ENCODE measurements around the gene CHRM4.
"Not testable (repeated sequence)": the region's sequence is repeated elsewhere in the genome, so short reads cannot be mapped to it uniquely, and the experiment has no call there.

Gene CHRM4

GRCh38 chr11:46376258-46377050 is 15.1 kb downstream of the CHRM4 start:
- TF ChIP-seq CTCF (IDR thresholded peaks at IDR 0.05; ENCODE audit: borderline replicate concordance, insufficient read depth, low read depth, low read length), result no peak
- H3K4me3 ChIP-seq (ENCODE audit: low read depth, low read length), result no peak overlapping the region

- H3K4me3 ChIP-seq (ENCODE audit: low read depth, low read length), result no peak overlapping the region
- TF ChIP-seq CTCF (IDR thresholded peaks at IDR 0.05; ENCODE audit: borderline replicate concordance, insufficient read depth, low read depth, low read length), result no peak
Measured at GRCh38 chr11:46375392-46376101, 16.0 kb downstream of the CHRM4 start.

- no peak for TF ChIP-seq CTCF (IDR thresholded peaks at IDR 0.05; ENCODE audit: borderline replicate concordance, insufficient read depth, low read depth, low read length)
- no peak overlapping the region for H3K4me3 ChIP-seq (ENCODE audit: low read depth, low read length)
Measured at GRCh38 chr11:46374815-46375214, 16.8 kb downstream of the CHRM4 start.

- no peak for TF ChIP-seq CTCF (IDR thresholded peaks at IDR 0.05; ENCODE audit: borderline replicate concordance, insufficient read depth, low read depth, low read length)
- H3K4me3 ChIP-seq (ENCODE audit: low read depth, low read length), result no peak overlapping the region
Measured at GRCh38 chr11:46373787-46374740, 17.5 kb downstream of the CHRM4 start.

- H3K4me3 ChIP-seq (ENCODE audit: low read depth, low read length), result not testable (repeated sequence)
Measured at GRCh38 chr11:46372501-46372900, 19.1 kb downstream of the CHRM4 start.

GRCh38 chr11:46372086-46372485 is 19.5 kb downstream of the CHRM4 start:
- no peak overlapping the region for H3K4me3 ChIP-seq (ENCODE audit: low read depth, low read length)
- no peak for TF ChIP-seq CTCF (IDR thresholded peaks at IDR 0.05; ENCODE audit: borderline replicate concordance, insufficient read depth, low read depth, low read length)

GRCh38 chr11:46371262-46371661 is 20.3 kb downstream of the CHRM4 start:
- H3K4me3 ChIP-seq (ENCODE audit: low read depth, low read length), result not testable (repeated sequence)

Data from GM12875 (cell line).